Heart left ventricle (tissue), 13 donors: Measurements from ENCODE around the gene ITSN1.

Experiments used
- POLR2A ChIP-seq, 2 donors: fragments of 450-650 bp; IDR thresholded peaks; one replicate each; pipeline ENCODE4 v1.6.1; 2017; ENCODE audit warnings: antibody characterized with exemption in 2 of 2, mild to moderate bottlenecking in 2 of 2, moderate library complexity in 2 of 2
- TF ChIP-seq, protein P1 (sequence below), 12 donors: fragments of 200-600 bp; sonication (generic) in 4 of 12; IDR thresholded peaks; one replicate each; pipeline versions ENCODE4 v1.5.0 to v1.8.0; 2018 to 2022; ENCODE audit warnings: antibody characterized with exemption in 12 of 12, mild to moderate bottlenecking in 5 of 12
- donor health status: ischemic (EF 13 %, LVEDD 7.1; RV severe dilation, severe dysfunction).
- donor health status: DM: no; HTN: yes; CAD: no.
- donor health status: DM: no; HTN: no; CAD: no.
- donor health status: ischemic (EF 25% LVEDD 6.9; RV normal size, moderate dysfunction).
- donor health status: ischemic (EF 25% LVEDD 5.7; RV mildly dilated, moderate dysfunction).
- donor health status: ischemic (EF 35%, LVEDD 5.7; RV mildly dilated, moderate dysfunction).
- donor health status: nonischemic (EF 11% LVEDD 7.7; RV severe dilation, severe dysfunction).
- donor health status: DM: yes; HTN: yes; CAD: no.
- donor health status: PGD.
- donor health status: ischemic (EF 29% LVEDD 5.4; RV normal size, mild dysfunction).
- donor health status: nonischemic (EF 23%, LVEDD 6.1; RV moderate dilation, normal function).

DNA sequence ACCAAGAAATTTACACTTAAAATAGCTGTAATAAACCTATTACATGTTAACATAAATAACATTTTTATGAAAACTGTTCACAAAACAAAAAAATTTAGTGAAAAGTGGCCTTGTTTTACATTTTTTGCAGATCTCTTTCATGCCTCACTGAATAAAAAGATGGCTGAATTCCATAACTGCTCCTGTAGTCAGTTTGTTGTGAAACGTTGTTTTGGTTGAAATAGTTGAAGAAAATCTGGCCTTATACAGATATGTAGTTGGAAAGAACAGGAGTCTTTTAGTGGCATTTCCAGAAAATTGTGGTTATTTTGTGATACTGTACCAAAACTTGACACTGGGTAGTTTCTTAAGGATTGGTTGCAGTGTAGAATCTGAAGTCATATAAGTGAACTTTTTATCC lies 18.1 kb downstream of the ITSN1 start:
- TF ChIP-seq, protein P1, sequence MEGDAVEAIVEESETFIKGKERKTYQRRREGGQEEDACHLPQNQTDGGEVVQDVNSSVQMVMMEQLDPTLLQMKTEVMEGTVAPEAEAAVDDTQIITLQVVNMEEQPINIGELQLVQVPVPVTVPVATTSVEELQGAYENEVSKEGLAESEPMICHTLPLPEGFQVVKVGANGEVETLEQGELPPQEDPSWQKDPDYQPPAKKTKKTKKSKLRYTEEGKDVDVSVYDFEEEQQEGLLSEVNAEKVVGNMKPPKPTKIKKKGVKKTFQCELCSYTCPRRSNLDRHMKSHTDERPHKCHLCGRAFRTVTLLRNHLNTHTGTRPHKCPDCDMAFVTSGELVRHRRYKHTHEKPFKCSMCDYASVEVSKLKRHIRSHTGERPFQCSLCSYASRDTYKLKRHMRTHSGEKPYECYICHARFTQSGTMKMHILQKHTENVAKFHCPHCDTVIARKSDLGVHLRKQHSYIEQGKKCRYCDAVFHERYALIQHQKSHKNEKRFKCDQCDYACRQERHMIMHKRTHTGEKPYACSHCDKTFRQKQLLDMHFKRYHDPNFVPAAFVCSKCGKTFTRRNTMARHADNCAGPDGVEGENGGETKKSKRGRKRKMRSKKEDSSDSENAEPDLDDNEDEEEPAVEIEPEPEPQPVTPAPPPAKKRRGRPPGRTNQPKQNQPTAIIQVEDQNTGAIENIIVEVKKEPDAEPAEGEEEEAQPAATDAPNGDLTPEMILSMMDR (IDR thresholded peaks at IDR 0.05) = no peak
- no peak for TF ChIP-seq POLR2A (IDR thresholded peaks at IDR 0.05)
